ENCODE results near the gene PNPO. TPM values are rescaled to one million over a fixed set of nuclear protein-coding genes. Genes with fewer than 3 reads are reported as not detected.

The PNPO gene
- total and polyA plus RNA-seq, 2 of the 4 experiments (the other 2 are of a cell fraction) = 13.9 to 34.1 TPM

DNA sequence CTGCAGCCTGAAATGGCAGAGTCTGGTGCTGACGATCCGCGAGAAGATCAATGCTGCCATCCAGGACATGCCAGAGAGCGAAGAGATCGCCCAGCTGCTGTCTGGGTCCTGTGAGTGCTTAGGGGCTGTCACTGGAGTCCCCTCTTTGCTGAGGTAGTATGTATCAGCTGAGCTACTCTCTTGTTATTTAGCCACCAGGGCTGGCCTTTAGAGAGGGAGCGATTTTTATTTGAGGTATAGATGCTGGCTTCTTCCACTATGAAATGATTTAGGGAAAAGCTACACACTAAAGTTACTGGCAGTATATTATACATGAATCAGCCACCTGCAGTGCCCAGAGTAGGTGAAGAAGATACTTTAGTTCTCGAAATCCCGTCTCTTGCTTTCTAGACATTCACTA lies 32.2 kb downstream of the PNPO start (continued):
- TF ChIP-seq CHD1 (IDR thresholded peaks at IDR 0.05; ENCODE audit: low read depth, low read length) = no peak
- no peak for TF ChIP-seq NFE2L2 (IDR thresholded peaks at IDR 0.05; ENCODE audit: low read depth, low read length)
- no peak for TF ChIP-seq FOS (IDR thresholded peaks at IDR 0.05; ENCODE audit: low read depth, low read length)
- TF ChIP-seq CEBPB (IDR thresholded peaks at IDR 0.05; ENCODE audit: low read depth, low read length) = no peak

DNA sequence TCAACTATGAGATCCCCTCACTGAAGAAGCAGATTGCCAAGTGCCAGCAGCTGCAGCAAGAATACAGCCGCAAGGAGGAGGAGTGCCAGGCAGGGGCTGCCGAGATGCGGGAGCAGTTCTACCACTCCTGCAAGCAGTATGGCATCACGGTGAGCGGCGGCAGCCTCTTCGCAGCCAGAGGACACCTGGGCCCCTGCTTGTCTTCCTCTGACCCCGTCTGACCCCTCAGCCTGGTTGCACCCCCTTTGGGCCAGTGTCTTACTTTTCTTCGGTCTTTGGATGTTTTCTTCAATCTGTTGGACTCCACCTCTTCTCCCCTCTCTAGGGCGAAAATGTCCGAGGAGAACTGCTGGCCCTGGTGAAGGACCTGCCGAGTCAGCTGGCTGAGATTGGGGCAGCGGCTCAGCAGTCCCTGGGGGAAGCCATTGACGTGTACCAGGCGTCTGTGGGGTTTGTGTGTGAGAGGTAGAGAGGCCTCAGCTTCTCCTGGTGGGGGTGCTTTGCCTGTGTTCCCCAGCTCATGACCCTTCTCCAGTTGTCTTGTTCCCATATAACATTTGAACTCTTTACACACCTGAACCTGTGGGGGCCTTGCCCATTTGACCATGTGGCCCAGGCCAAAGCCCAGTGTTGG lies 33.9 kb downstream of the PNPO start:
- dilution Hi-C loops (cut with HindIII; ENCODE audit: low sequenced_read_pairs, unreplicated experiment) = no loop called here
- TF ChIP-seq RAD21 (IDR thresholded peaks at IDR 0.05; ENCODE audit: low read length) (no peak), POLR2A (IDR thresholded peaks at IDR 0.05; ENCODE audit: low read depth, low read length) (no peak), RFX5 (IDR thresholded peaks at IDR 0.05; ENCODE audit: low read depth, low read length) (no peak), MXI1 (IDR thresholded peaks at IDR 0.05; ENCODE audit: borderline replicate concordance, low read depth, low read length) (no peak), SMC3 (IDR thresholded peaks at IDR 0.05; ENCODE audit: low read depth, low read length) (no peak), CEBPB (IDR thresholded peaks at IDR 0.05; ENCODE audit: low read depth, low read length) (no peak), NFE2L2 (IDR thresholded peaks at IDR 0.05; ENCODE audit: low read depth, low read length) (no peak), RCOR1 (IDR thresholded peaks at IDR 0.05; ENCODE audit: insufficient replicate concordance, low read length) (no peak), CHD1 (IDR thresholded peaks at IDR 0.05; ENCODE audit: low read depth, low read length) (no peak)
- TF ChIP-seq, protein P1, sequence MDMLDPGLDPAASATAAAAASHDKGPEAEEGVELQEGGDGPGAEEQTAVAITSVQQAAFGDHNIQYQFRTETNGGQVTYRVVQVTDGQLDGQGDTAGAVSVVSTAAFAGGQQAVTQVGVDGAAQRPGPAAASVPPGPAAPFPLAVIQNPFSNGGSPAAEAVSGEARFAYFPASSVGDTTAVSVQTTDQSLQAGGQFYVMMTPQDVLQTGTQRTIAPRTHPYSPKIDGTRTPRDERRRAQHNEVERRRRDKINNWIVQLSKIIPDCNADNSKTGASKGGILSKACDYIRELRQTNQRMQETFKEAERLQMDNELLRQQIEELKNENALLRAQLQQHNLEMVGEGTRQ (IDR thresholded peaks at IDR 0.05; ENCODE audit: low read depth, low read length) = no peak
- TF ChIP-seq, protein P2, sequence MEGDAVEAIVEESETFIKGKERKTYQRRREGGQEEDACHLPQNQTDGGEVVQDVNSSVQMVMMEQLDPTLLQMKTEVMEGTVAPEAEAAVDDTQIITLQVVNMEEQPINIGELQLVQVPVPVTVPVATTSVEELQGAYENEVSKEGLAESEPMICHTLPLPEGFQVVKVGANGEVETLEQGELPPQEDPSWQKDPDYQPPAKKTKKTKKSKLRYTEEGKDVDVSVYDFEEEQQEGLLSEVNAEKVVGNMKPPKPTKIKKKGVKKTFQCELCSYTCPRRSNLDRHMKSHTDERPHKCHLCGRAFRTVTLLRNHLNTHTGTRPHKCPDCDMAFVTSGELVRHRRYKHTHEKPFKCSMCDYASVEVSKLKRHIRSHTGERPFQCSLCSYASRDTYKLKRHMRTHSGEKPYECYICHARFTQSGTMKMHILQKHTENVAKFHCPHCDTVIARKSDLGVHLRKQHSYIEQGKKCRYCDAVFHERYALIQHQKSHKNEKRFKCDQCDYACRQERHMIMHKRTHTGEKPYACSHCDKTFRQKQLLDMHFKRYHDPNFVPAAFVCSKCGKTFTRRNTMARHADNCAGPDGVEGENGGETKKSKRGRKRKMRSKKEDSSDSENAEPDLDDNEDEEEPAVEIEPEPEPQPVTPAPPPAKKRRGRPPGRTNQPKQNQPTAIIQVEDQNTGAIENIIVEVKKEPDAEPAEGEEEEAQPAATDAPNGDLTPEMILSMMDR (conservative IDR thresholded peaks at IDR 0.05; ENCODE audit: low read depth, low read length) = no peak
- TF ChIP-seq, protein P3, sequence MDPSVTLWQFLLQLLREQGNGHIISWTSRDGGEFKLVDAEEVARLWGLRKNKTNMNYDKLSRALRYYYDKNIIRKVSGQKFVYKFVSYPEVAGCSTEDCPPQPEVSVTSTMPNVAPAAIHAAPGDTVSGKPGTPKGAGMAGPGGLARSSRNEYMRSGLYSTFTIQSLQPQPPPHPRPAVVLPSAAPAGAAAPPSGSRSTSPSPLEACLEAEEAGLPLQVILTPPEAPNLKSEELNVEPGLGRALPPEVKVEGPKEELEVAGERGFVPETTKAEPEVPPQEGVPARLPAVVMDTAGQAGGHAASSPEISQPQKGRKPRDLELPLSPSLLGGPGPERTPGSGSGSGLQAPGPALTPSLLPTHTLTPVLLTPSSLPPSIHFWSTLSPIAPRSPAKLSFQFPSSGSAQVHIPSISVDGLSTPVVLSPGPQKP (IDR thresholded peaks at IDR 0.05; ENCODE audit: borderline replicate concordance, low read depth, low read length) = no peak

More for the DNA sequence above, 33.9 kb downstream of the PNPO start:
- Histone ChIP-seq H3K79me1 (ENCODE audit: low read depth in 1 of 2, low read length in 2 of 2) (peaks cover 18 to 32% of the 10 kb centered on the region in 2 experiments), H3K23ac (ENCODE audit: low read depth, low read length) (no peak overlapping the region), H4K8ac (ENCODE audit: low read depth in 2 of 2, low read length in 2 of 2) (no peak overlapping the region), H3K14ac (replicated peaks; ENCODE audit: low read depth, low read length) (no peak overlapping the region), H3K9me1 (ENCODE audit: insufficient read depth, low read length) (peaks cover 2% of the 10 kb centered on the region), H3K36me3 (ENCODE audit: control insufficient read depth, insufficient read depth, low read length) (peaks cover 40% of the 10 kb centered on the region), H3K18ac (ENCODE audit: low read depth, low read length) (no peak overlapping the region), H4K20me1 (ENCODE audit: insufficient read depth, low read length) (no peaks in the 10 kb centered on the region; the same call in 1 of the 2 replicates), H3K4me2 (ENCODE audit: low read depth, low read length) (no peak overlapping the region), H3K9me3 (ENCODE audit: control insufficient read depth, insufficient read depth, low read length) (no peaks in the 10 kb centered on the region), H2BK15ac (ENCODE audit: low read depth, low read length) (no peak overlapping the region), H2BK20ac (ENCODE audit: low read depth, low read length) (no peak overlapping the region), H3K4me3 (ENCODE audit: insufficient read depth, low read depth, low read length) (no peak overlapping the region), H2AFZ (replicated peaks; ENCODE audit: low read length, poor library complexity) (no peak overlapping the region), H3K4ac (ENCODE audit: low read depth, low read length) (no peak overlapping the region), H4K91ac (ENCODE audit: insufficient read depth, low read depth, low read length) (no peak overlapping the region), H4K5ac (ENCODE audit: low read depth, low read length) (no peak overlapping the region), H2BK5ac (ENCODE audit: low read depth, low read length, poor library complexity, severe bottlenecking) (no peak overlapping the region), H3K27me3 (ENCODE audit: control insufficient read depth, insufficient read depth, low read length) (no peaks in the 10 kb centered on the region), H3K56ac (ENCODE audit: extremely low read depth, insufficient read depth, low read length) (no peak overlapping the region), H2AK5ac (ENCODE audit: low read depth, low read length) (no peak overlapping the region), H3K27ac (ENCODE audit: insufficient read depth, low read length) (no peak overlapping the region), H3K9ac (ENCODE audit: low read depth, low read length) (no peak overlapping the region), H2BK120ac (ENCODE audit: low read depth, low read length) (no peak overlapping the region), H2AK9ac (replicated peaks; ENCODE audit: low read depth, low read length, poor library complexity) (no peak overlapping the region), H3K4me1 (ENCODE audit: control insufficient read depth, insufficient read depth, low read length) (peaks cover 6% of the 10 kb centered on the region)
- BruUV-seq (replicated peaks) = no TSS peak
- POLR2A ChIA-PET (ENCODE audit: unreplicated experiment) = interaction anchor here (0.6 kb wide), 1 partner anchor 46 kb away, joined by 4 read pairs; no protein-coding TSS in a partner anchor
- CTCF ChIA-PET = no interaction called here
- WGBS, 2 experiments (ENCODE audit: extremely low coverage in 2 of 2, insufficient read length in 1 of 2) = 99% methylated on average over 7 of the region's 15 CpGs; no CpG with 5 or more reads in 1 of the 2 experiments
- intact Hi-C loops (cut with micrococcal nuclease) = no loop called here
- ATAC-seq (ENCODE audit: low read depth) (no peak), DNase-seq (no peak)
- in situ Hi-C loops (cut with MboI; ENCODE audit: low sequenced_read_pairs) = no loop called here
